Testis (tissue), 2 donors: ENCODE data around the gene ITPKB.

Experiments used
- POLR2A ChIP-seq: fragments of 450-650 bp; IDR thresholded peaks from one replicate; pipeline ENCODE4 v1.6.1; 2017; ENCODE audit warnings: antibody characterized with exemption, mild to moderate bottlenecking, moderate library complexity
- TF ChIP-seq, protein P1 (sequence below), 3 experiments: fragments of 450-650 bp in 2 of 3; fragments of 200-600 bp in 1 of 3; sonication (generic) in 1 of 3; IDR thresholded peaks; one replicate each; pipeline ENCODE4 v1.5.1; 2016 to 2019; ENCODE audit warnings: antibody characterized with exemption in 3 of 3, mild to moderate bottlenecking in 2 of 3, moderate library complexity in 1 of 3

DNA sequence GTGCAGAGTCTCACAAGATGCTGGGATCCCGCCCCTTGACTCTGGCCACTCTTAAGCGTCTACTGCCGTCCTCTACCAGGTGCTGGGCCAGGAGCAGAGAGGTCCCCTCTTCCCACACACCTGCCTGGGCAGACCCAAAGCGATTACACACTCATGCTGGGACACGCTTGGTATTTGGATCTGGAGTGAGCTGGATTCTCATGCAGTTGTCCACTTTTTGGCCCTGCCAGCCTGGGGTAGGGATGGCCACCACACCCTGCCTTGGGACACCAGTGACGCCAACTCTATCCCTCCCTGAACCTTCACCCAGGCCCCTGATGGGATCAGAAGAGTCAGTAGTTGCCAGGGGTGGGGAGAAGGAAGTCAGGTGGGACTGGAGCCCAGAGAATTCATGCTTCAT, 28.6 kb downstream of the ITPKB start:
- TF ChIP-seq, protein P1, sequence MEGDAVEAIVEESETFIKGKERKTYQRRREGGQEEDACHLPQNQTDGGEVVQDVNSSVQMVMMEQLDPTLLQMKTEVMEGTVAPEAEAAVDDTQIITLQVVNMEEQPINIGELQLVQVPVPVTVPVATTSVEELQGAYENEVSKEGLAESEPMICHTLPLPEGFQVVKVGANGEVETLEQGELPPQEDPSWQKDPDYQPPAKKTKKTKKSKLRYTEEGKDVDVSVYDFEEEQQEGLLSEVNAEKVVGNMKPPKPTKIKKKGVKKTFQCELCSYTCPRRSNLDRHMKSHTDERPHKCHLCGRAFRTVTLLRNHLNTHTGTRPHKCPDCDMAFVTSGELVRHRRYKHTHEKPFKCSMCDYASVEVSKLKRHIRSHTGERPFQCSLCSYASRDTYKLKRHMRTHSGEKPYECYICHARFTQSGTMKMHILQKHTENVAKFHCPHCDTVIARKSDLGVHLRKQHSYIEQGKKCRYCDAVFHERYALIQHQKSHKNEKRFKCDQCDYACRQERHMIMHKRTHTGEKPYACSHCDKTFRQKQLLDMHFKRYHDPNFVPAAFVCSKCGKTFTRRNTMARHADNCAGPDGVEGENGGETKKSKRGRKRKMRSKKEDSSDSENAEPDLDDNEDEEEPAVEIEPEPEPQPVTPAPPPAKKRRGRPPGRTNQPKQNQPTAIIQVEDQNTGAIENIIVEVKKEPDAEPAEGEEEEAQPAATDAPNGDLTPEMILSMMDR (IDR thresholded peaks at IDR 0.05) = no peak
- no peak for TF ChIP-seq POLR2A
